H9 (cell line): Measurements from ENCODE around the gene GNAS. TPM values are rescaled to one million over a fixed set of nuclear protein-coding genes. Genes with fewer than 3 reads are reported as not detected.

ENCODE experiments used
- DNase-seq: peaks from one replicate; pipeline ENCODE4 v3.0.0-alpha.2; 2017
- H2AFZ ChIP-seq: one replicate; pipeline ENCODE4 v1.6.1; 2013; ENCODE audit warnings: mild to moderate bottlenecking, low read length, control low read depth, moderate library complexity
- H2AK5ac ChIP-seq: 2 replicates; pipeline ENCODE4 v1.6.1; 2013; ENCODE audit warnings: low read length, control low read depth, mixed read lengths; ENCODE audit not compliant: insufficient read length
- H2BK120ac ChIP-seq: one replicate; pipeline ENCODE4 v1.6.1; 2013; ENCODE audit warnings: low read depth, mild to moderate bottlenecking, low read length, control low read depth, inconsistent platforms; ENCODE audit not compliant: poor library complexity, severe bottlenecking
- H2BK12ac ChIP-seq: 2 replicates; pipeline ENCODE4 v1.6.1; 2013; ENCODE audit warnings: low read length, control low read depth, mixed read lengths, low read depth; ENCODE audit not compliant: insufficient read length
- H2BK15ac ChIP-seq: 2 replicates; pipeline ENCODE4 v1.6.1; 2013; ENCODE audit warnings: low read depth, low read length, control low read depth
- H2BK20ac ChIP-seq: one replicate; pipeline ENCODE4 v1.6.1; 2013; ENCODE audit warnings: low read depth, mild to moderate bottlenecking, low read length, control low read depth, inconsistent platforms; ENCODE audit not compliant: poor library complexity, severe bottlenecking
- H2BK5ac ChIP-seq: 2 replicates; pipeline ENCODE4 v1.6.1; 2013; ENCODE audit warnings: low read length, control low read depth, mixed read lengths; ENCODE audit not compliant: insufficient read length
- H3K14ac ChIP-seq: 2 replicates; pipeline ENCODE4 v1.6.1; 2013; ENCODE audit warnings: low read length, control low read depth; ENCODE audit not compliant: insufficient read depth
- H3K18ac ChIP-seq: 2 replicates; pipeline ENCODE4 v1.6.1; 2013; ENCODE audit warnings: low read depth, mild to moderate bottlenecking, mixed read lengths, low read length, control low read depth; ENCODE audit not compliant: insufficient read length
- H3K23ac ChIP-seq: 2 replicates; pipeline ENCODE4 v1.6.1; 2013; ENCODE audit warnings: low read length, control low read depth, mixed read lengths, low read depth; ENCODE audit not compliant: insufficient read length
- H3K23me2 ChIP-seq: 2 replicates; pipeline ENCODE4 v1.6.1; 2013; ENCODE audit warnings: low read depth, mild to moderate bottlenecking, mixed read lengths, low read length, control low read depth; ENCODE audit not compliant: insufficient read length, poor library complexity, severe bottlenecking
- H3K27ac ChIP-seq: 2 replicates; pipeline ENCODE4 v1.5.1; 2013; ENCODE audit warnings: low read length, control low read depth, mixed read lengths, low read depth; ENCODE audit not compliant: insufficient read length
- H3K27me3 ChIP-seq: 2 replicates; pipeline ENCODE4 v1.6.1; 2013; ENCODE audit warnings: low read length, control low read depth, inconsistent platforms; ENCODE audit not compliant: insufficient read depth
- H3K4ac ChIP-seq: 2 replicates; pipeline ENCODE4 v1.6.1; 2013; ENCODE audit warnings: low read depth, mild to moderate bottlenecking, control low read depth, inconsistent platforms, low read length, moderate library complexity
- H3K4me1 ChIP-seq: 2 replicates; pipeline ENCODE4 v1.6.1; 2013; ENCODE audit warnings: low read length, control low read depth, inconsistent platforms; ENCODE audit not compliant: insufficient read depth
- H3K4me2 ChIP-seq: 2 replicates; pipeline ENCODE4 v1.6.1; 2013; ENCODE audit warnings: low read length, control low read depth, mixed read lengths; ENCODE audit not compliant: insufficient read length, insufficient read depth
- H3K56ac ChIP-seq: 2 replicates; pipeline ENCODE4 v1.6.1; 2013; ENCODE audit warnings: low read depth, mild to moderate bottlenecking, mixed read lengths, low read length, control low read depth; ENCODE audit not compliant: insufficient read length
- H3K79me1 ChIP-seq: 2 replicates; pipeline ENCODE4 v1.6.1; 2013; ENCODE audit warnings: low read depth, mild to moderate bottlenecking, moderate library complexity, low read length, control low read depth, inconsistent platforms; ENCODE audit not compliant: insufficient read depth, poor library complexity, severe bottlenecking
- H3K79me2 ChIP-seq: 2 replicates; pipeline ENCODE4 v1.6.1; 2013; ENCODE audit warnings: low read length, control low read depth, inconsistent platforms; ENCODE audit not compliant: insufficient read depth
- H3K9ac ChIP-seq: 2 replicates; pipeline ENCODE4 v1.6.1; 2013; ENCODE audit warnings: low read length, control low read depth, mixed read lengths; ENCODE audit not compliant: insufficient read length; ENCODE audit errors: extremely low read depth
- H3K9me3 ChIP-seq: one replicate; pipeline ENCODE4 v1.6.1; 2013; ENCODE audit warnings: low read depth, low read length, inconsistent platforms; ENCODE audit not compliant: control insufficient read depth
- H3T11ph ChIP-seq: one replicate; pipeline ENCODE4 v1.6.1; 2013; ENCODE audit warnings: mild to moderate bottlenecking, low read length, control low read depth, inconsistent platforms
- H4K20me1 ChIP-seq: one replicate; pipeline ENCODE4 v1.6.1; 2013; ENCODE audit not compliant: control insufficient read depth, insufficient read length, insufficient read depth
- H4K5ac ChIP-seq: 2 replicates; pipeline ENCODE4 v1.6.1; 2013; ENCODE audit warnings: low read depth, mild to moderate bottlenecking, mixed read lengths, low read length, control low read depth; ENCODE audit not compliant: insufficient read length
- H4K8ac ChIP-seq: replicated peaks from 2 replicates; pipeline ENCODE4 v1.6.1; 2013; ENCODE audit warnings: low read length, control low read depth, mixed read lengths, low read depth; ENCODE audit not compliant: insufficient read length
- H4K91ac ChIP-seq: 2 replicates; pipeline ENCODE4 v1.6.1; 2013; ENCODE audit warnings: low read depth, mild to moderate bottlenecking, moderate library complexity, mixed read lengths, low read length, control low read depth; ENCODE audit not compliant: insufficient read length
- H3K27ac Mint-ChIP-seq, 3 experiments: 2 replicates in 2 of 3; 3 replicates in 1 of 3; pipeline ENCODE4 v1.8.0; 2020 to 2021; ENCODE audit warnings: mixed read lengths in 3 of 3, mild to moderate bottlenecking in 1 of 3, moderate library complexity in 1 of 3
- H3K27me3 Mint-ChIP-seq: 2 replicates; pipeline ENCODE4 v1.8.0; 2021; ENCODE audit warnings: low read depth, mild to moderate bottlenecking, moderate library complexity, mixed read lengths
- H3K36me3 Mint-ChIP-seq, 3 experiments: 2 replicates in 2 of 3; 3 replicates in 1 of 3; pipeline ENCODE4 v1.8.0; 2020 to 2021; ENCODE audit warnings: low read depth in 3 of 3, mixed read lengths in 3 of 3; ENCODE audit not compliant: insufficient read depth in 1 of 3
- H3K4me1 Mint-ChIP-seq, 2 experiments: 2 replicates each; pipeline ENCODE4 v1.8.0; 2020; ENCODE audit warnings: mixed read lengths in 2 of 2
- H3K4me3 Mint-ChIP-seq, 2 experiments: 2 replicates in 1 of 2; 3 replicates in 1 of 2; pipeline ENCODE4 v1.8.0; 2020 to 2021; ENCODE audit warnings: mild to moderate bottlenecking in 2 of 2, mixed read lengths in 2 of 2, moderate library complexity in 1 of 2
- H3K9me3 Mint-ChIP-seq, 2 experiments: 2 replicates in 1 of 2; 3 replicates in 1 of 2; pipeline ENCODE4 v1.8.0; 2020; ENCODE audit warnings: mild to moderate bottlenecking in 2 of 2, mixed read lengths in 2 of 2, moderate library complexity in 1 of 2
- WGBS: extraction: QIAGEN DNeasy Blood & Tissue Kit; methylation state at CpG from one replicate; pipeline ENCODE4 v1.1.7; 2013; ENCODE audit warnings: missing lambda C conversion rate, low lambda C conversion rate, mixed read lengths; ENCODE audit not compliant: insufficient read length; ENCODE audit errors: extremely low coverage; 5-methylcytosine and 5-hydroxymethylcytosine counted together
- total RNA-seq: library from RNA; stranded (reverse); gene quantifications from 2 replicates; pipeline ENCODE4 v1.2.1, GENCODE V29; 2021
- TF ChIP-seq, protein P1 (sequence below): fragments of 200-600 bp; sonication (generic); conservative IDR thresholded peaks from 3 replicates; pipeline ENCODE4 v1.8.0; 2021; ENCODE audit warnings: antibody characterized with exemption, mild to moderate bottlenecking

Gene GNAS
- total RNA-seq, 1 experiment from 2014 or later = 920 TPM

DNA sequence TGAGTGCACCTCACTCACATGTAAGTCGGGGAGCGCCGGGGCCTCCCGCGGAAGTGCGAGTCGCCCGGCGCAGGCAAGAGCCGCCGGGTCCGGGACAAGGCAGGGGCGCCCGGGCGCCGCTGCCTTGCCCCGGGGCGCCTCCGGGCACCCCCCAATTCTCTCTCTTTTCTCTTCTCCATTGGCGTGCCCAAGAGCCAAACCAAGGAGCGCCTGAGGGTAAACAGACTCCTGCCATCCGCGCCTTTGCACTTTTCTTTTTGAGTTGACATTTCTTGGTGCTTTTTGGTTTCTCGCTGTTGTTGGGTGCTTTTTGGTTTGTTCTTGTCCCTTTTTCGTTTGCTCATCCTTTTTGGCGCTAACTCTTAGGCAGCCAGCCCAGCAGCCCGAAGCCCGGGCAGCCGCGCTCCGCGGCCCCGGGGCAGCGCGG is 36.8 kb downstream of the GNAS start:
- Histone ChIP-seq H3K4me2 (peak overlapping the region; percentile 71), H4K91ac (no peak overlapping the region)
- H3K27ac Mint-ChIP-seq = peak overlapping the region in 1 of 3 experiments; percentile 60; a peak in 1 of 7 replicates

More for the DNA sequence above, 36.8 kb downstream of the GNAS start:
- Histone ChIP-seq H3K79me2 (peaks cover 9% of the 10 kb centered on the region; the same call in 1 of the 2 replicates), H4K5ac (no peak overlapping the region), H2AFZ (no peak overlapping the region), H3K27me3 (no peaks in the 10 kb centered on the region; the same call in 1 of the 2 replicates), H2BK120ac (no peak overlapping the region), H3K14ac (no peak overlapping the region; the same call in 1 of the 2 replicates), H3K27ac (no peak overlapping the region), H2BK12ac (no peak overlapping the region), H2BK20ac (no peak overlapping the region), H3K18ac (no peak overlapping the region), H2AK5ac (no peak overlapping the region), H3K23me2 (peaks cover 6% of the 10 kb centered on the region), H2BK5ac (no peak overlapping the region), H3K9ac (no peak overlapping the region), H4K20me1 (no peaks in the 10 kb centered on the region), H2BK15ac (no peak overlapping the region), H3K4me1 (peaks cover 2% of the 10 kb centered on the region; the same call in 1 of the 2 replicates), H3K56ac (no peak overlapping the region), H3T11ph (no peak overlapping the region), H3K23ac (no peak overlapping the region), H3K4ac (no peak overlapping the region), H4K8ac (no peak overlapping the region), H3K79me1 (no peaks in the 10 kb centered on the region), H3K9me3 (no peaks in the 10 kb centered on the region)
- no CpG with 5 or more reads among the region's 35 CpGs for WGBS
- peaks cover 22 to 26% of the 10 kb centered on the region in 2 experiments for H3K4me1 Mint-ChIP-seq
- H3K36me3 Mint-ChIP-seq = peaks cover 10 to 32% (median 12%) of the 10 kb centered on the region in 3 experiments
- H3K4me3 Mint-ChIP-seq = peak overlapping the region; percentile 77 to 83
- H3K9me3 Mint-ChIP-seq = peaks cover 2 to 7% of the 10 kb centered on the region in 2 experiments; a peak in 4 of 5 replicates
- no peaks in the 10 kb centered on the region; the same call in 1 of the 2 replicates for H3K27me3 Mint-ChIP-seq
- DNase-seq = no peak
- TF ChIP-seq, protein P1, sequence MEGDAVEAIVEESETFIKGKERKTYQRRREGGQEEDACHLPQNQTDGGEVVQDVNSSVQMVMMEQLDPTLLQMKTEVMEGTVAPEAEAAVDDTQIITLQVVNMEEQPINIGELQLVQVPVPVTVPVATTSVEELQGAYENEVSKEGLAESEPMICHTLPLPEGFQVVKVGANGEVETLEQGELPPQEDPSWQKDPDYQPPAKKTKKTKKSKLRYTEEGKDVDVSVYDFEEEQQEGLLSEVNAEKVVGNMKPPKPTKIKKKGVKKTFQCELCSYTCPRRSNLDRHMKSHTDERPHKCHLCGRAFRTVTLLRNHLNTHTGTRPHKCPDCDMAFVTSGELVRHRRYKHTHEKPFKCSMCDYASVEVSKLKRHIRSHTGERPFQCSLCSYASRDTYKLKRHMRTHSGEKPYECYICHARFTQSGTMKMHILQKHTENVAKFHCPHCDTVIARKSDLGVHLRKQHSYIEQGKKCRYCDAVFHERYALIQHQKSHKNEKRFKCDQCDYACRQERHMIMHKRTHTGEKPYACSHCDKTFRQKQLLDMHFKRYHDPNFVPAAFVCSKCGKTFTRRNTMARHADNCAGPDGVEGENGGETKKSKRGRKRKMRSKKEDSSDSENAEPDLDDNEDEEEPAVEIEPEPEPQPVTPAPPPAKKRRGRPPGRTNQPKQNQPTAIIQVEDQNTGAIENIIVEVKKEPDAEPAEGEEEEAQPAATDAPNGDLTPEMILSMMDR = no peak
